Mammary epithelial cell (primary cell): ENCODE results near the gene SYTL1.

ENCODE experiments used
- CTCF ChIP-seq, 2 donors: IDR thresholded peaks in 1 of 2; conservative IDR thresholded peaks in 1 of 2; 2 replicates each; pipeline ENCODE4 v1.5.1; 2011 to 2012; ENCODE audit warnings: inconsistent platforms in 2 of 2, low read length in 2 of 2, mild to moderate bottlenecking in 2 of 2, control low read depth in 1 of 2, low read depth in 1 of 2; ENCODE audit not compliant: insufficient read depth in 1 of 2; ENCODE audit errors: extremely low read depth in 1 of 2
- EZH2 ChIP-seq: IDR thresholded peaks from 2 replicates; pipeline ENCODE4 v1.6.1; 2012; ENCODE audit warnings: low read length, inconsistent platforms, borderline replicate concordance

GRCh38 chr1:27392778-27393635, 51.2 kb downstream of the SYTL1 start:
- TF ChIP-seq CTCF (conservative IDR thresholded peaks at IDR 0.05 in 1 of 2, IDR thresholded peaks at IDR 0.05 in 1 of 2; ENCODE audit: extremely low read depth in 1 of 2, insufficient read depth in 1 of 2, low read depth in 1 of 2, low read length in 2 of 2) = peak; percentile 19 to 22
- no peak for TF ChIP-seq EZH2
